EL (cell line): Measurements from ENCODE around the gene MUC13.
"Not testable (repeated sequence)": the region's sequence is repeated elsewhere in the genome, so short reads cannot be mapped to it uniquely, and the experiment has no call there.

Source experiments
- DNase-seq: peaks from one replicate; pipeline ENCODE4 v3.0.0-alpha.2; 2016

Gene MUC13, protein sequence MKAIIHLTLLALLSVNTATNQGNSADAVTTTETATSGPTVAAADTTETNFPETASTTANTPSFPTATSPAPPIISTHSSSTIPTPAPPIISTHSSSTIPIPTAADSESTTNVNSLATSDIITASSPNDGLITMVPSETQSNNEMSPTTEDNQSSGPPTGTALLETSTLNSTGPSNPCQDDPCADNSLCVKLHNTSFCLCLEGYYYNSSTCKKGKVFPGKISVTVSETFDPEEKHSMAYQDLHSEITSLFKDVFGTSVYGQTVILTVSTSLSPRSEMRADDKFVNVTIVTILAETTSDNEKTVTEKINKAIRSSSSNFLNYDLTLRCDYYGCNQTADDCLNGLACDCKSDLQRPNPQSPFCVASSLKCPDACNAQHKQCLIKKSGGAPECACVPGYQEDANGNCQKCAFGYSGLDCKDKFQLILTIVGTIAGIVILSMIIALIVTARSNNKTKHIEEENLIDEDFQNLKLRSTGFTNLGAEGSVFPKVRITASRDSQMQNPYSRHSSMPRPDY

GRCh38 chr3:124934577-124934976, at the start of gene MUC13:
TSS of gene MUC13 (minus strand) at chr3:124934751. CDS start at chr3:124934712, 39 bp downstream.
- DNase-seq, result no peak

- DNase-seq, result no peak
These were observed 48.3 kb upstream of the MUC13 start for GRCh38 chr3:124982855-124983254.

GRCh38 chr3:124981472-124981871, 46.9 kb upstream of the MUC13 start:
- no peak for DNase-seq

GRCh38 chr3:124978627-124979026, 44.1 kb upstream of the MUC13 start:
- no peak for DNase-seq

DNA sequence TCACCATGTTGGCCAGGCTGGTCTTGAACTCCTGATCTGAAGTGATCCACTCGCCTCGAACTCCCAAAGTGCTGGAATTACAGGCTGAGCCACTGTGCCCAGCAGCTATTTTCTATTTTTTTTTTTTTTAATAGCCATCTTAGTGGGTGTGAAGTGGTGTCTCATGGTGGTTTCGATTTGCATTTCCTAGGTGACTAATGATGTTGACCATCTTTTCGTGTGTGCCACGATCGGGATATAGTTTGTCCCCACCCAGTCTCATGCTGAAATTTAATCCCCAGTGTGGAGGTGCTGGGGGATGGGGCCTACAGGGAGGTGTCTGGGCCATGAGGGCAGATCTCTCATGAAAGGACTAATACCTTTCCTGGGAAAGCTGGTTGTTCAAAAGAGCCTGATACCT, 41.8 kb upstream of the MUC13 start:
- no peak for DNase-seq

GRCh38 chr3:124974691-124975090, 40.1 kb upstream of the MUC13 start:
- no peak for DNase-seq

DNA sequence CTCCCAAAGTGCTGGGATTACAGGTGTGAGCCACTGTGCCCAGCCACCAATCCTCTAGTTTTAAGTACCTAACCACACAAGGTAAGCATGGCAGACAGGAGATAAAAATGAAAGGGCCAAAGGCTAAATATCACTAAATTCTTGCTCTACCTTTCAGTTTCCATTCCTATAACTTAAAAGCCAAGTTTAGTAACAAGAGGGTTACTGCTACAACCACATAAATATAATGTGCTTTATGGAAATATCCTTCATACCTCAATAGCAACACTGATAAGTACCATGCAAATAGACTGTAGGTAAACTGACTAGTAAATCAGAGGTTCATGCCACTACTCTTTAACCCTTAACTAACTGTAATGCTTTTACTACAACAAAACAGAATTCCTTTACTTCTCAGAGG, 38.7 kb upstream of the MUC13 start:
- no peak for DNase-seq

DNA sequence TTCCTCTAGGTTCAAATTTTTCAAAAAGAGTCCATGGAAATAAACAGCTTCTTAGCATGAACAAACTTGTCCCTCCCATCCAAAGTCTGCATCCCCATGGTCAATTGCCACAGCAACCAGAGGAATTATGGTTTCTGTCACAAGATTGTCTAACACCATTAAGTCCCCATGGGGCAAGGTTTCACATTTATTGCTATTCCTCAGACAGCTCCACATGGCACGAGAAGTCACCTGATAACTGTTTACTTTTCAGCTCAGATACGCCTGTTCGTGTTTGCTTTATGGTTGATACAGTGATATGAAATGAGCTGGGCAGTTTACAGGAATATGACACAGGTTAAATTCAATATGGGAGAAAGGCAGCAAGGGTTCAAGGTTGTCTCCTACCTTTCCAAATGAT, 37.9 kb upstream of the MUC13 start:
- no peak for DNase-seq

- no peak for DNase-seq
These were observed 35.6 kb upstream of the MUC13 start for GRCh38 chr3:124969963-124970722.

DNA sequence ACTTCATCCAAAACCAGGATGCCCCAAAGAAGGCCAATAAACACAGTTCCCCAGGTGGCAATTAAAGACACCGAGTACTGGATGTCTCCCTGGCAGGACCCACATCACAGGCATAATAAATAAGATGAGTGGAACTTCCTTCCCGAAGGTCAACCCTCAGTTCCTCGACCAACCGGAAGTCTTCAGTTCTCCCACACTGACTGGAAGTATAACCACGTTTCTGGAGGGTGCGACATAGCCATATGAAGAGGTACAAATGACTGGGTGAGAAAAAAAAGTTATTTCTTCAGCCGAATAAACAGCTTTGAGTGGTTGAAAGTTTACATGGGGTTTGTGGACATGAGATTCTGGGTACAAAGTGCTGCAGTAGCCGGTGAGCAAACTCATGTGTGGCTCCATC, 34.6 kb upstream of the MUC13 start:
- no peak for DNase-seq

DNA sequence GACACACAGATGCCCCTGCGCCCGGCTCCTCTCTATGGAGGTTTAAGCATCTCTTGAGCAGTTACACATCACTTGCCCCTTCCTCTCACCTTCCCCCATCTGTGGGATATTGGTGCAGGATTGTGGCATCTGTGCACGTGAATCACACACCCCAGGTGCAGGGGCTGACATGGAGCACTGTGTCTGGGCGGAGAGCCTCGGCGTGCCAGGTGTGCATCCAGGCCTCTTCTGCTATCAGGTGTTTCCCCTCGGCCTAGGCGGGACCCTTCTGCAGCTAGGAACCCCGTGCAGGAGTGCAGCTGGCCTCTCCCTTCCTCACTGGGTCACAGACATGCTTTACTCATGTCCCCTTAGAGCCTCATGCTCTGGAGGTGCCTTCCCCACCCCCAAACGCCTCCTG, 33.4 kb upstream of the MUC13 start:
- DNase-seq, result no peak

DNA sequence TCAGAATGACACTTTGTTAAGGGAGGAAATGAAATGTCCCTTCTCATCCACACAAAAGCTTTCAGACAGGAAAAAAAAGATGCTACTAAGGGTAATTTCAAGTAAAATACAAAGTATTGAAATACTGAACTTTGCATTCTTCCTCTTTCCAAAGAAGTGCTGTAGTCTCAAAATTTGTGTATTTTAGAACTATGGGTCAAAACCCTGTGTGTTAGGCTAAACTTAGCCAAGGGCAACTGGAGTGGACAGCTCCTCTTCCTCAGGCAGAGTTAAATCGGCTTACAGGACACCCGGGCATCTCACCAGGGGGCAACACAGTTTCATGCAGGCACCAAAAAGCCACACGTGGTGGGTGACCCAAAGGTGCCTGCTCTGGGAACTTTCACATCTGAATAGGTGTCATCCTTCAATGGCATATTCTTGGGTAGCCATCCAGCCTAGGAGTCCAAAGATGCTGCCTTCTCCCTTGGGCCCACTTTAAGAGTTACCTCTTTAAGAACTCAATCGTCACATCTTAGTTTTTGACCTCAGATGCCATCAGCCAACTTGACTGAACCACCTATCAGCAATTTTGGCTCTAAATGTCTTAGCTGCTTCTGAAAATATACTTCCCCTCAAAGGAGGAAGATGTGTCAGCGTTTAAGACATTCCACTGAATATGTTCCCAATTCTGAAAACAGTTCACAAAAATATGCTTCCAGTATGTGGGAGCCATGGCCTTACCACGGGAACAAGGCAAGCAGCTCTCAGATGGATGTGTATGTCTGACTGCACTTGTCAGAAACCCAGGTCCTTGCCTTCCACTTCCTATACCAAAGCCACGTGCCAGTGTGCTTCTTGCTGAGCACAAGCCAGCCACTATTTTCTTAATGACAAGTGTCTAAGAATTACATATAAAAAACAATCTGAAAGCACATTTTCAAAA, 32.2 kb upstream of the MUC13 start:
- DNase-seq, result no peak

DNA sequence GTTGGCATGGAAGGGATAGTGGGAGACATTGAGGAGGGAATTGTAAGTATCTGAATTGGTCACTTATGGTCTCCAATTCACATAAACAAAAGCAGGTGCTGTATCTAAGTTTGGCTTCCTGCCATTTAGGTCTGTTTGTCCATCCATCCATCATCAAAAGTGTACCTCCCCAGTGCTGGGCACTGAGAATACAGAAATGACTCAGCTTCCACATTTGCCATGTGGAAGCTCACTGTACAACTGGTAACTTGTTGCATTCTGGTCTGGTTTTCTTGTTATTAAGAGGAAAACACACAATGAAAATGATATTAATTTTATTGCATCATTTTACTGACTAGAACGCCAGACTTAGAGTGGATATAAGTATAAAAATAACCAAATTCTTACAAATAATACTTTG, 30.9 kb upstream of the MUC13 start:
- DNase-seq, result no peak

DNA sequence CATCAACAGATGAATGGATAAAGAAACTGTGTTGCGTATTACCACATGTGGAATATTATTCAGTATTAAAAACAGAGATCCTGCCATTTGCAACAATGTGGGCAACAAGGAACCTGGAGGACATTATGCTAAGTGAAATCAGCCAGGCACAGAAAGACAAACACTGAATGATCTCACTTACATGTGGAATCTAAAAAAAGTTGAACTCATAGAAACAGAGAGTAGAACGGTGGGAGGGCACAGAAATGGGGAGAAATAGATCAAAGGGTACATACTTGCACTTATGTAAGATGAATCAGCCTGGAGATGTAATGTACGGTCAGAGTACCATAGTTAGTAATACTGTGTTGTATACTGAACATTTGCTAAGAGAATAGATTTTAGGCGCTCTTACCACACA, 29.8 kb upstream of the MUC13 start:
- no peak for DNase-seq

- DNase-seq, result no peak
These were observed 29.2 kb upstream of the MUC13 start for GRCh38 chr3:124963755-124964154.

DNA sequence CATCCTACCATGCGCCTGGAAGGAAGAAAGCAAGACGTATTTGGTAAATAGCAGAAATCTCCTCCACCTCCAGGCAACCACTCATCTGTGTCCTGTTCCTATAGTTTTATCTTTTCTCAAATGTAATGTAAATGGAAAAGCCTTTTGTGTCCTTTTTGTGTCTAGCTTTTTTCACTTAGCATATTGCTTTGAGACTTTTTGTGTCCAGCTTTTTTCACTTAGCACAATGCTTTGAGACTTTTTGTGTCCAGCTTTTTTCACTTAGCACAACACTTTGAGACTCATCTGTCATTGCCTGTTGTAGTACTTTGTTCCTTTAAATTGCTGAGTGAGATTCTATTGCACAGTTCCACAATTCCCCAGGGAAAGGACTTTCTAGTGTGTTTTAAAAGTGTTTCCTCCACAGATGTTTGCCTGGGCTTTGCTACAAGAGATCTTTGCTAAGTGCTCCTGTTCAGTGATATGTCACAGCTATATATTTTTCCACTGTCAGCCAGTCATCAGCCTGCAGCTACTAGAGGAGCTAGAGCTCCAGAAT, 27.9 kb upstream of the MUC13 start:
- DNase-seq, result no peak

DNA sequence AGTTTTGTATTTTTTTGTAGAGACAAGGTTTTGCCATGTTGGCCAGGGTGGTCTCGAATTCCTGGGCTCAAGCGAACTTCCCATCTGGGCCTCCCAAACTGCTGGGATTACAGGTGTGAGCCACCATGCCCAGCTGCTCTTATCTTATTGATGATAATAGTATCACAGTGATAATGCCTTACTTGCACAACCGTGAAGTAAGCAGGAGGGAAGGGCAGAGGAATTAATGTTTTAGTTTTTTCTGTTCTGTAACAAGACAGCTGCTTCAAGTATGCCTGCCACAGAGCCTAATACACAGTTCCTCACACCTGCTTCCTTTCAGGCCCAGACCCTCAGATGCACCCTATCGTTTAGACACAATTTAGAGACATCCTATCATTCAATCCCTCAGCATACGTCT, 26.1 kb upstream of the MUC13 start:
- no peak for DNase-seq

DNA sequence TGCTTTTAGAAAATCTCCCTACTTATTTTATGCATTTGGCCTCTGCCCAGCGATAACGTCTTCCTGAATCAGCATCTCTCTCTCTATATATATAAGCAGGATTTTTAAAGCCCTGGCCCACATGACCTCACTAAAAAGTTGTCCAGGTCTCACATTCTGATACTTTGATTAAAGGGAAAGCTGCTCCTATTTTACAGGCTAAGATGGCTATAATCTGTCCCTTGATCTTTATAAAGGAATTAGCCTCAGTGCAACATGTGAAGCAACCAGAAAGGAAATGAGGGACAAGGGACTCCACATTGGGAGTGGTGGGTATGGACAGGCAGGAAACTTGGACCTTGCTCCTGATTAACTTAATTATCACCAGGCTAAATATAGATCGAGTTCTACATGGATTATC, 25.6 kb upstream of the MUC13 start:
- no peak for DNase-seq

DNA sequence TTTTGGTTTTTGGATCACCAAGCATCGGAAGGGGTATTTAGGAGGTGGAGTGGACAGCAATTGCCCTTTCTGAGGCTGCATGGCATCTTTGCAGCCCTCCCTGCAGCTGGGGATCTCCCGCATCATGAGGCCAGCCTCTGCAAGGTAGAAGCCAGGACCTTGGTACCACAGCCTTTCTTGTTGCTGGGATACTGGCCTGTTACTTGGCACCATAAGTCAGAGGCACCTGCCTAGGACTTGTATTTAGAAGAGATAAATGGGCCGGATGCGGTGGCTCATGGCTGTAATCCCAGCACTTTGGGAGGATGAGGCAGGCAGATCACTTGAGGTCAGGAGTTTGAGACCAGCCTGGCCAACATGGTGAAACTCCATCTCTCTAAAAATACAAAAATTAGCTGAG, 23.4 kb upstream of the MUC13 start:
- not testable (repeated sequence) for DNase-seq

GRCh38 chr3:124952282-124952855, 17.8 kb upstream of the MUC13 start:
- no peak for DNase-seq

DNA sequence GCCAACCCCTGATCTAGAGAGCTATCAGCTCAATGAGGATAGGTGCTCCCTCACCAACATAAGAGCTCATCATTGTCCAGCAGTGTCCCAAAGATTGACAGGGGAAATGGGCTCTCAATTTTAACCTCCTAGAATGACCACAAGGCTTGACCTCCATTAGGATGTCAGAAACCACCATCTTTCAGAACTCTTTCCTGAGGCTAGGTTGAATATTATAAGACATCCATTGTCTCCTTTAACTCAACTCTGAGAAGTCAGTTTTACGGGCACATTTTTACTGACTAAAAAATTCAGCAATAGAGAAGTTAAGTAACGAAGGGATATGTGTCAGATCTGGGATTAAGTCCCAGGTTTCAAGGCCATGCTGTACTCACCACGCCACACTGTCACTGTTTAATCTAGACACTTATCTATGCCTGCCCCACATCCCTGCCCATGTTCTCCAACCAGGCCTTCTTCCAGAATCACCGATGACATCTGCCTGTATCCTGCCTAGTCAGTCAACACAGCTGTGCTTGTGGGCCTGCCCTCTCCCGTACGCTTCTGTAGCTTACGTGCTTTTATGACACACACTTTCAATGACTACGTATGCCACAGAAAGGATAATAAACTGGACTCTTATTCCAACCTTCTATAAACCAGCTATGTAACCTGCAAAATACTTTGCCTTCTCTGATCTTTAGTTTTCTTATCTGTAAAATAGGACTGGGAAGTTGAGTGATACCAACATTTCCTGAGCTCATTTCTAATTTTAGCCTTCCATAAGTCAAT, 17.1 kb upstream of the MUC13 start:
- peak; percentile 58 for DNase-seq

- DNase-seq, result no peak
These were observed 15.5 kb upstream of the MUC13 start for GRCh38 chr3:124950026-124950425.
